Esophagus (tissue), 2 donors: Measurements from ENCODE around the gene SUOX. TPM values are rescaled to one million over a fixed set of nuclear protein-coding genes. Genes with fewer than 3 reads are reported as not detected.

Experiments
- H3K27ac ChIP-seq, 2 donors: one replicate each; pipeline ENCODE4 v1.5.1; 2013; ENCODE audit warnings: low read depth in 2 of 2, mild to moderate bottlenecking in 2 of 2, inconsistent platforms in 1 of 2, low read length in 1 of 2, moderate library complexity in 1 of 2
- H3K27me3 ChIP-seq, 2 donors: one replicate each; pipeline ENCODE4 v1.6.1; 2013; ENCODE audit warnings: low read length in 2 of 2, control low read depth in 1 of 2, mild to moderate bottlenecking in 1 of 2; ENCODE audit not compliant: insufficient read depth in 2 of 2, control insufficient read depth in 1 of 2
- H3K36me3 ChIP-seq, 2 donors: one replicate each; pipeline ENCODE4 v1.6.1; 2013; ENCODE audit warnings: low read length in 1 of 2; ENCODE audit not compliant: control insufficient read depth in 2 of 2, insufficient read depth in 2 of 2
- H3K4me1 ChIP-seq, 2 donors: one replicate each; pipeline ENCODE4 v1.6.1; 2013; ENCODE audit warnings: low read length in 1 of 2; ENCODE audit not compliant: control insufficient read depth in 2 of 2, insufficient read depth in 2 of 2
- H3K4me3 ChIP-seq, 2 donors: one replicate each; pipeline ENCODE4 v1.5.1; 2013; ENCODE audit warnings: low read length in 2 of 2, mild to moderate bottlenecking in 2 of 2, low read depth in 1 of 2, moderate library complexity in 1 of 2
- H3K9me3 ChIP-seq, 2 donors: one replicate each; pipeline ENCODE4 v1.6.1; 2013; ENCODE audit warnings: mild to moderate bottlenecking in 2 of 2, low read depth in 1 of 2, low read length in 1 of 2, moderate library complexity in 1 of 2; ENCODE audit not compliant: control insufficient read depth in 2 of 2, insufficient read depth in 1 of 2
- WGBS, 2 donors: extraction: QIAGEN DNeasy Blood & Tissue Kit; methylation state at CpG; one replicate each; pipeline ENCODE4 v1.1.7; 2013; 5-methylcytosine and 5-hydroxymethylcytosine counted together
- polyA plus RNA-seq, 2 donors: library from polyadenylated mRNA; stranded (reverse); fragments of 200-250 nt; gene quantifications; one replicate each; pipeline ENCODE4 v1.2.3, GENCODE V29; 2013
- donor health status: healthy with polysubstance abuse.
- donor health status: Bipolar disorder and iron deficiency.

The SUOX gene
- 10 to 100 TPM; 14.3 to 14.9 TPM for polyA plus RNA-seq

GRCh38 chr12:55996715-55997534, at the start of gene SUOX:
Gene SUOX (plus strand): TSS chr12:55997276. CDS start chr12:56002222, 4,946 bp downstream.
- 4% methylated on average over 27 of the region's 27 CpGs for WGBS, 2 donors
- Histone ChIP-seq H3K27me3 (no peaks in the 10 kb centered on the region), H3K27ac (peak within 1 kb of the TSS; percentile 68 to 92), H3K4me3 (peak within 1 kb of the TSS; percentile 65 to 70), H3K4me1 (peaks cover 2 to 8% of the 10 kb centered on the region in 2 donors), H3K9me3 (no peaks in the 10 kb centered on the region), H3K36me3 (peaks cover 13 to 19% of the 10 kb centered on the region in 2 donors)

GRCh38 chr12:55955344-55955743, 41.7 kb upstream of the SUOX start:
- H3K27me3 ChIP-seq: no peaks in the 10 kb centered on the region
- H3K36me3 ChIP-seq: peaks cover 18 to 26% of the 10 kb centered on the region in 2 donors
- H3K27ac ChIP-seq: peak overlapping the region; percentile 18 to 65
- 79 to 83% methylated on average over 4 of the region's 4 CpGs for WGBS, 2 donors
- no peak overlapping the region for H3K4me3 ChIP-seq
- H3K9me3 ChIP-seq: no peaks in the 10 kb centered on the region
- peaks cover 6 to 17% of the 10 kb centered on the region in 2 donors for H3K4me1 ChIP-seq

- Histone ChIP-seq H3K36me3 (peaks cover 18 to 26% of the 10 kb centered on the region in 2 donors), H3K4me3 (no peak overlapping the region), H3K27ac (peak overlapping the region; percentile 18 to 65), H3K27me3 (no peaks in the 10 kb centered on the region), H3K4me1 (peaks cover 6 to 17% of the 10 kb centered on the region in 2 donors), H3K9me3 (no peaks in the 10 kb centered on the region)
- 67 to 72% methylated on average over 6 of the region's 6 CpGs for WGBS, 2 donors
These were observed 41.1 kb upstream of the SUOX start for GRCh38 chr12:55955800-55956508.

GRCh38 chr12:55957106-55957859, 39.8 kb upstream of the SUOX start:
- Histone ChIP-seq H3K9me3 (no peaks in the 10 kb centered on the region), H3K27ac (peak overlapping the region; percentile 57 to 60), H3K36me3 (peaks cover 14% of the 10 kb centered on the region in 2 donors), H3K4me1 (peaks cover 6 to 17% of the 10 kb centered on the region in 2 donors), H3K27me3 (no peaks in the 10 kb centered on the region), H3K4me3 (no peak overlapping the region)
- WGBS, 2 donors: 47 to 48% methylated on average over 5 of the region's 5 CpGs

- H3K4me1 ChIP-seq: peaks cover 0 to 4% of the 10 kb centered on the region in 2 donors
- H3K4me3 ChIP-seq: no peak overlapping the region
- no peaks in the 10 kb centered on the region for H3K27me3 ChIP-seq
- H3K27ac ChIP-seq: no peak overlapping the region
- 80 to 86% methylated on average over 2 of the region's 2 CpGs for WGBS, 2 donors
- no peaks in the 10 kb centered on the region for H3K36me3 ChIP-seq
- H3K9me3 ChIP-seq: no peaks in the 10 kb centered on the region
These were observed 33.3 kb upstream of the SUOX start for GRCh38 chr12:55963760-55964159.

- 76 to 88% methylated on average over 5 of the region's 5 CpGs for WGBS, 2 donors
- H3K27ac ChIP-seq: no peak overlapping the region
These were observed 31.8 kb upstream of the SUOX start for GRCh38 chr12:55965240-55965639.

GRCh38 chr12:55965941-55966407, 31.1 kb upstream of the SUOX start, which contains the start of gene PMEL:
Gene PMEL (minus strand): TSS chr12:55966042. CDS start chr12:55966011, 31 bp downstream.
- no peaks in the 10 kb centered on the region for H3K36me3 ChIP-seq
- WGBS, 2 donors: 8 to 11% methylated on average over 3 to 4 of the region's 4 CpGs
- H3K4me3 ChIP-seq: peak within 1 kb of the TSS; percentile 71 to 83
- H3K4me1 ChIP-seq: peaks cover 0 to 4% of the 10 kb centered on the region in 2 donors
- no peaks in the 10 kb centered on the region for H3K27me3 ChIP-seq
- no peaks in the 10 kb centered on the region for H3K9me3 ChIP-seq
- H3K27ac ChIP-seq: peak within 1 kb of the TSS; percentile 88 to 90

More at GRCh38 chr12:55965240-55965639, 31.8 kb upstream of the SUOX start:
- no peaks in the 10 kb centered on the region for H3K9me3 ChIP-seq
- no peak overlapping the region for H3K4me3 ChIP-seq
- H3K4me1 ChIP-seq: peaks cover 0 to 4% of the 10 kb centered on the region in 2 donors
- no peaks in the 10 kb centered on the region for H3K27me3 ChIP-seq
- H3K36me3 ChIP-seq: no peaks in the 10 kb centered on the region

- no peaks in the 10 kb centered on the region for H3K27me3 ChIP-seq
- peaks cover 0 to 4% of the 10 kb centered on the region in 2 donors for H3K4me1 ChIP-seq
- H3K36me3 ChIP-seq: no peaks in the 10 kb centered on the region
- peak within 1 kb of the TSS; percentile 88 to 90 for H3K27ac ChIP-seq
- no peaks in the 10 kb centered on the region for H3K9me3 ChIP-seq
- 0 to 1% methylated on average over 45 of the region's 45 CpGs for WGBS, 2 donors
- H3K4me3 ChIP-seq: peak within 1 kb of the TSS; percentile 71 to 83
These were observed 30.4 kb upstream of the SUOX start, which contains the start of gene CDK2 for GRCh38 chr12:55966408-55967281. Gene CDK2 (plus strand): TSS chr12:55966830. CDS start chr12:55967009, 179 bp downstream.
